K562 (cell line): ENCODE data around the gene TSC22D1. TPM values are rescaled to one million over a fixed set of nuclear protein-coding genes. Genes with fewer than 3 reads are reported as not detected.

Experiments used
- ATAC-seq: fragments of 200-7000 bp; cut with Tn5 transposase; 3 replicates; pipeline ENCODE4 v1.9.1; 2020; ENCODE audit warnings: moderate library complexity
- BruUV-seq: library from RNA; stranded (reverse); fragments of 400-500 nt; replicated peaks from 2 replicates; lab custom pipeline; 2021; lab: Mats Ljungman, UMichigan
- CTCF ChIA-PET: fragments of 300-600 bp; formaldehyde crosslinking; extraction: SDS; loops from one replicate; lab custom pipeline; 2021; ENCODE audit warnings: low intra/inter-chr PET ratio; lab: Yijun Ruan, JAX
- POLR2A ChIA-PET: fragments of 300-600, 350-650 bp; sonication (Branson Sonifier 250); formaldehyde crosslinking; extraction: SDS; loops from one replicate; lab custom pipeline; 2021; ENCODE audit warnings: antibody characterized with exemption, inconsistent platforms; lab: Yijun Ruan, JAX
- DNase-seq, 4 experiments: peaks; one replicate each; pipeline versions ENCODE4 v3.0.0 to v3.0.0-alpha.2; 2011 to 2018; ENCODE audit warnings: low spot score in 3 of 4, mixed read lengths in 3 of 4; ENCODE audit errors: extremely low read depth in 1 of 4
- FAIRE-seq: peaks from 2 replicates; lab custom pipeline; 2011; peaks lifted over from hg19 to GRCh38; lab: Jason Lieb, UNC
- H2AFZ ChIP-seq: 2 replicates; pipeline ENCODE4 v1.6.0; 2011; ENCODE audit warnings: low read depth, low read length, control low read depth, inconsistent platforms
- H3K27ac ChIP-seq: fragments of 200-600 bp; 3 replicates; pipeline ENCODE4 v1.8.0; 2011; ENCODE audit warnings: low read depth, mild to moderate bottlenecking, control low read depth, inconsistent platforms, low read length, moderate library complexity, mixed read lengths; ENCODE audit errors: extremely low read depth
- H3K27me3 ChIP-seq, 2 experiments: fragments of 300-600 bp in 1 of 2; 2 replicates in 1 of 2; 3 replicates in 1 of 2; pipeline versions ENCODE4 v1.6.0 to v1.8.0; 2011; ENCODE audit warnings: inconsistent platforms in 2 of 2, low read length in 2 of 2, mild to moderate bottlenecking in 1 of 2, mixed read lengths in 1 of 2, moderate library complexity in 1 of 2; ENCODE audit not compliant: control insufficient read depth in 2 of 2, insufficient read depth in 2 of 2
- H3K36me3 ChIP-seq: fragments of 300-600 bp; 3 replicates; pipeline ENCODE4 v1.8.0; 2011; ENCODE audit warnings: mild to moderate bottlenecking, low read length, inconsistent platforms; ENCODE audit not compliant: control insufficient read depth, insufficient read depth
- H3K4me1 ChIP-seq, 2 experiments: fragments of 200-600 bp in 1 of 2; replicated peaks in 1 of 2; 2 replicates in 1 of 2; 3 replicates in 1 of 2; pipeline versions ENCODE4 v1.5.1 to v1.8.0; 2011; ENCODE audit warnings: inconsistent platforms in 2 of 2, low read length in 2 of 2, mild to moderate bottlenecking in 1 of 2, mixed read lengths in 1 of 2, moderate library complexity in 1 of 2; ENCODE audit not compliant: control insufficient read depth in 2 of 2, insufficient read depth in 2 of 2
- H3K4me2 ChIP-seq: 2 replicates; pipeline ENCODE4 v1.6.1; 2011; ENCODE audit warnings: low read length, control low read depth, inconsistent platforms, mixed read lengths; ENCODE audit not compliant: insufficient read depth
- H3K4me3 ChIP-seq: fragments of 200-600 bp; sonication (generic), shearing (Covaris generic); 2 replicates; pipeline ENCODE4 v1.5.1; 2016; ENCODE audit warnings: control low read depth, inconsistent platforms
- H3K79me2 ChIP-seq: fragments of 200-600 bp; 3 replicates; pipeline ENCODE4 v1.8.0; 2011; ENCODE audit warnings: low read length, inconsistent platforms; ENCODE audit not compliant: control insufficient read depth, insufficient read depth
- H3K9ac ChIP-seq, 2 experiments: 2 replicates each; pipeline versions ENCODE4 v1.6.0 to v1.6.1; 2011; ENCODE audit warnings: low read depth in 2 of 2, low read length in 2 of 2, control low read depth in 1 of 2, inconsistent platforms in 1 of 2, mild to moderate bottlenecking in 1 of 2, mixed read lengths in 1 of 2; ENCODE audit not compliant: insufficient read depth in 1 of 2
- H3K9me1 ChIP-seq: one replicate; pipeline ENCODE4 v1.6.0; 2011; ENCODE audit warnings: inconsistent platforms, mild to moderate bottlenecking, low read length, moderate library complexity; ENCODE audit not compliant: control insufficient read depth, insufficient read depth
- H3K9me3 ChIP-seq: replicated peaks from 2 replicates; pipeline ENCODE4 v1.5.1; 2011; ENCODE audit warnings: low read depth, low read length, inconsistent platforms; ENCODE audit not compliant: control insufficient read depth, insufficient read depth
- H4K20me1 ChIP-seq: replicated peaks from 2 replicates; pipeline ENCODE4 v1.6.1; 2011; ENCODE audit warnings: low read length, inconsistent platforms, mixed read lengths; ENCODE audit not compliant: control insufficient read depth, insufficient read depth
- KAT7 ChIP-seq: sonication (generic); formaldehyde crosslinking; IDR thresholded peaks from 2 replicates; pipeline ENCODE4 v1.8.0; 2022; ENCODE audit warnings: missing genetic modification reagents, mild to moderate bottlenecking, borderline replicate concordance
- KLF1 ChIP-seq: fragments of 450-650 bp; IDR thresholded peaks from 2 replicates; pipeline ENCODE4 v1.6.1; 2016; ENCODE audit warnings: missing genetic modification characterization, missing compliant biosample characterization
- NFE2L1 ChIP-seq: fragments of 450-650 bp; IDR thresholded peaks from 2 replicates; pipeline ENCODE4 v1.6.1; 2016; ENCODE audit warnings: missing genetic modification characterization, low read depth, mild to moderate bottlenecking, missing compliant biosample characterization, moderate library complexity, borderline replicate concordance
- PCBP1 ChIP-seq: fragments of 200-400 bp; formaldehyde crosslinking; IDR thresholded peaks from 2 replicates; pipeline ENCODE4 v1.6.1; 2018; ENCODE audit warnings: mild to moderate bottlenecking, low read depth, low read length; ENCODE audit not compliant: poor library complexity, severe bottlenecking
- POLR2A ChIP-seq: fragments of 450-650 bp; conservative IDR thresholded peaks from 2 replicates; pipeline ENCODE4 v1.6.1; 2016
- PRMT5 ChIP-seq: sonication (generic); formaldehyde crosslinking; IDR thresholded peaks from 2 replicates; pipeline ENCODE4 v1.5.0; 2020; ENCODE audit warnings: missing genetic modification reagents
- RAD51 ChIP-seq: fragments of 450-650 bp; IDR thresholded peaks from 2 replicates; pipeline ENCODE4 v1.7.1; 2016; ENCODE audit warnings: low read depth, mild to moderate bottlenecking, borderline replicate concordance
- RBM14 ChIP-seq: fragments of 200-400 bp; formaldehyde crosslinking; IDR thresholded peaks from 2 replicates; pipeline ENCODE4 v1.6.1; 2018; ENCODE audit warnings: low read depth, mild to moderate bottlenecking, low read length, moderate library complexity, borderline replicate concordance; ENCODE audit not compliant: insufficient read depth
- ZNF717 ChIP-seq: fragments of 250-450 bp; sonication (Bioruptor Pico); IDR thresholded peaks from 2 replicates; pipeline ENCODE4 v1.5.0; 2021
- WGBS: fragments of 100-300 bp; shearing (Covaris generic); methylation state at CpG from one replicate; pipeline ENCODE4 v1.1.6; 2016; ENCODE audit warnings: low coverage, mixed read lengths; ENCODE audit not compliant: insufficient coverage; ENCODE audit errors: missing lambda C conversion rate; 5-methylcytosine and 5-hydroxymethylcytosine counted together
- in situ Hi-C: fragments of 300-500 bp; cut with MboI; formaldehyde crosslinking; loops from 4 replicates; pipeline ENCODE4 v1.15.0; 2018; ENCODE audit warnings: inconsistent platforms, mixed read lengths
- intact Hi-C: fragments of 100-400 bp; cut with micrococcal nuclease; formaldehyde crosslinking; loops from 2 replicates; pipeline ENCODE4 v1.14.2; 2022
- polyA plus RNA-seq, 8 experiments: library from polyadenylated mRNA; depleted of rRNA in 4 of 8; stranded (reverse) in 5 of 8; unstranded in 3 of 8; fragments of >200 nt; fragmentation: Nextera tagmentation in 2 of 8; fragmentation: Illumina TruSeq in 1 of 8; extraction: Ambion mirVana in 2 of 8; extraction: Trizol in 1 of 8; gene quantifications; 2 replicates each; pipeline versions ENCODE4 v1.2.1 to v1.2.3, GENCODE V29; 2011 to 2014; ENCODE audit warnings: inconsistent platforms in 1 of 8, missing spikeins in 1 of 8
- total RNA-seq, 7 experiments: library from RNA; depleted of rRNA in 6 of 7; stranded (reverse); fragments of >200 nt in 6 of 7; fragmentation: Illumina TruSeq in 2 of 7; extraction: Trizol in 2 of 7; gene quantifications; 2 replicates each; pipeline versions ENCODE4 v1.2.1 to v1.2.3, GENCODE V29; 2011 to 2021; ENCODE audit warnings: low replicate concordance in 1 of 7
- TF ChIP-seq, protein P1 (sequence below): fragments of 250-450 bp; sonication (Bioruptor Pico); IDR thresholded peaks from 2 replicates; pipeline ENCODE4 v1.8.0; 2021; ENCODE audit warnings: moderate library complexity, mild to moderate bottlenecking, inconsistent platforms
- TF ChIP-seq, protein P2 (sequence below): fragments of 250-450 bp; sonication (Bioruptor Pico); IDR thresholded peaks from 2 replicates; pipeline ENCODE4 v1.8.0; 2022; ENCODE audit warnings: inconsistent platforms
- TF ChIP-seq, protein P3 (sequence below): conservative IDR thresholded peaks from 2 replicates; pipeline ENCODE4 v1.6.1; 2011; ENCODE audit warnings: low read depth, mild to moderate bottlenecking, low read length; ENCODE audit not compliant: control insufficient read depth
- TF ChIP-seq, protein P4 (sequence below): sonication (generic); IDR thresholded peaks from 2 replicates; pipeline ENCODE4 v1.6.1; 2016
- TF ChIP-seq, protein P5 (sequence below): fragments of 150-350 bp; conservative IDR thresholded peaks from 2 replicates; pipeline ENCODE4 v1.6.1; 2014; ENCODE audit warnings: low read length

Gene TSC22D1
- total and polyA plus RNA-seq, 9 of the 15 experiments (the other 6 are each of a cell fraction or from before 2014, with no cell fraction given): 2.6 to 19.8 (median 8.4) TPM

DNA sequence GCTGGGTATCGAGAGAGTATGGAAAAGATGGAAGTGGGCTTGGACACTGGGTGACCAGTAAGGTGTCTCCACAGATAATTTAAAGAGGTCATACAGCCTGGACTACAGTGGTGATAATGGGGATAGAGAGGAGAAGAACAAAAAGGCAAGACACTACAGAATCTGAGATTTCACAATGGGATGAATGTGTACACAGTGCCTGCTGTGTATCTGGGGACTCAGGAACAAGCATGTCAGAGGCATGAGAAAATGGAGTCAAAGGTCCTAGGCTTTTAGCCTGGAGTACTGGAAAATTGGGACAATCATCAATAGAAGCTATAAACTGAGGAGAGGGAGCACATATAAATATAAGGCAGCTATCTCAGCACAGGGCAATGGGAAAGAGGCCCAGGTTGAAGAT is 69.4 kb downstream of the TSC22D1 start:
- Histone ChIP-seq H3K4me1 (no peaks in the 10 kb centered on the region), H3K9me3 (no peaks in the 10 kb centered on the region), H3K9me1 (no peaks in the 10 kb centered on the region), H3K27me3 (no peaks in the 10 kb centered on the region), H3K27ac (no peak overlapping the region), H4K20me1 (no peaks in the 10 kb centered on the region), H3K36me3 (no peaks in the 10 kb centered on the region), H3K4me2 (no peak overlapping the region), H2AFZ (no peak overlapping the region), H3K79me2 (no peaks in the 10 kb centered on the region), H3K9ac (no peak overlapping the region), H3K4me3 (no peak overlapping the region)
- intact Hi-C loops: no loop called here
- 11% methylated on average over 1 of the region's 1 CpG for WGBS
- no peak for ATAC-seq
- BruUV-seq: no TSS peak
- in situ Hi-C loops: no loop called here
- no peak for DNase-seq
- CTCF ChIA-PET: no interaction called here
- FAIRE-seq: no peak
- POLR2A ChIA-PET: interaction anchor here (0.6 to 0.7 kb wide), 2 partner anchors 403 to 415 kb away, joined by 3 read pairs; no protein-coding TSS in a partner anchor
- TF ChIP-seq, protein P1, sequence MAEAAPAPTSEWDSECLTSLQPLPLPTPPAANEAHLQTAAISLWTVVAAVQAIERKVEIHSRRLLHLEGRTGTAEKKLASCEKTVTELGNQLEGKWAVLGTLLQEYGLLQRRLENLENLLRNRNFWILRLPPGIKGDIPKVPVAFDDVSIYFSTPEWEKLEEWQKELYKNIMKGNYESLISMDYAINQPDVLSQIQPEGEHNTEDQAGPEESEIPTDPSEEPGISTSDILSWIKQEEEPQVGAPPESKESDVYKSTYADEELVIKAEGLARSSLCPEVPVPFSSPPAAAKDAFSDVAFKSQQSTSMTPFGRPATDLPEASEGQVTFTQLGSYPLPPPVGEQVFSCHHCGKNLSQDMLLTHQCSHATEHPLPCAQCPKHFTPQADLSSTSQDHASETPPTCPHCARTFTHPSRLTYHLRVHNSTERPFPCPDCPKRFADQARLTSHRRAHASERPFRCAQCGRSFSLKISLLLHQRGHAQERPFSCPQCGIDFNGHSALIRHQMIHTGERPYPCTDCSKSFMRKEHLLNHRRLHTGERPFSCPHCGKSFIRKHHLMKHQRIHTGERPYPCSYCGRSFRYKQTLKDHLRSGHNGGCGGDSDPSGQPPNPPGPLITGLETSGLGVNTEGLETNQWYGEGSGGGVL: no peak
- TF ChIP-seq, protein P2, sequence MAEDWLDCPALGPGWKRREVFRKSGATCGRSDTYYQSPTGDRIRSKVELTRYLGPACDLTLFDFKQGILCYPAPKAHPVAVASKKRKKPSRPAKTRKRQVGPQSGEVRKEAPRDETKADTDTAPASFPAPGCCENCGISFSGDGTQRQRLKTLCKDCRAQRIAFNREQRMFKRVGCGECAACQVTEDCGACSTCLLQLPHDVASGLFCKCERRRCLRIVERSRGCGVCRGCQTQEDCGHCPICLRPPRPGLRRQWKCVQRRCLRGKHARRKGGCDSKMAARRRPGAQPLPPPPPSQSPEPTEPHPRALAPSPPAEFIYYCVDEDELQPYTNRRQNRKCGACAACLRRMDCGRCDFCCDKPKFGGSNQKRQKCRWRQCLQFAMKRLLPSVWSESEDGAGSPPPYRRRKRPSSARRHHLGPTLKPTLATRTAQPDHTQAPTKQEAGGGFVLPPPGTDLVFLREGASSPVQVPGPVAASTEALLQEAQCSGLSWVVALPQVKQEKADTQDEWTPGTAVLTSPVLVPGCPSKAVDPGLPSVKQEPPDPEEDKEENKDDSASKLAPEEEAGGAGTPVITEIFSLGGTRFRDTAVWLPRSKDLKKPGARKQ (CRISPR knock-in tag): no peak
- TF ChIP-seq POLR2A (no peak), ZNF717 (no peak), KAT7 (CRISPR knock-in tag) (no peak), KLF1 (tag) (no peak), PCBP1 (no peak), PRMT5 (CRISPR knock-in tag) (no peak), NFE2L1 (no peak), RAD51 (no peak), RBM14 (no peak)
- TF ChIP-seq, protein P3, sequence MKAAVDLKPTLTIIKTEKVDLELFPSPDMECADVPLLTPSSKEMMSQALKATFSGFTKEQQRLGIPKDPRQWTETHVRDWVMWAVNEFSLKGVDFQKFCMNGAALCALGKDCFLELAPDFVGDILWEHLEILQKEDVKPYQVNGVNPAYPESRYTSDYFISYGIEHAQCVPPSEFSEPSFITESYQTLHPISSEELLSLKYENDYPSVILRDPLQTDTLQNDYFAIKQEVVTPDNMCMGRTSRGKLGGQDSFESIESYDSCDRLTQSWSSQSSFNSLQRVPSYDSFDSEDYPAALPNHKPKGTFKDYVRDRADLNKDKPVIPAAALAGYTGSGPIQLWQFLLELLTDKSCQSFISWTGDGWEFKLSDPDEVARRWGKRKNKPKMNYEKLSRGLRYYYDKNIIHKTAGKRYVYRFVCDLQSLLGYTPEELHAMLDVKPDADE: no peak
- TF ChIP-seq, protein P4, sequence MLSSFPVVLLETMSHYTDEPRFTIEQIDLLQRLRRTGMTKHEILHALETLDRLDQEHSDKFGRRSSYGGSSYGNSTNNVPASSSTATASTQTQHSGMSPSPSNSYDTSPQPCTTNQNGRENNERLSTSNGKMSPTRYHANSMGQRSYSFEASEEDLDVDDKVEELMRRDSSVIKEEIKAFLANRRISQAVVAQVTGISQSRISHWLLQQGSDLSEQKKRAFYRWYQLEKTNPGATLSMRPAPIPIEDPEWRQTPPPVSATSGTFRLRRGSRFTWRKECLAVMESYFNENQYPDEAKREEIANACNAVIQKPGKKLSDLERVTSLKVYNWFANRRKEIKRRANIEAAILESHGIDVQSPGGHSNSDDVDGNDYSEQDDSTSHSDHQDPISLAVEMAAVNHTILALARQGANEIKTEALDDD: no peak
- TF ChIP-seq, protein P5, sequence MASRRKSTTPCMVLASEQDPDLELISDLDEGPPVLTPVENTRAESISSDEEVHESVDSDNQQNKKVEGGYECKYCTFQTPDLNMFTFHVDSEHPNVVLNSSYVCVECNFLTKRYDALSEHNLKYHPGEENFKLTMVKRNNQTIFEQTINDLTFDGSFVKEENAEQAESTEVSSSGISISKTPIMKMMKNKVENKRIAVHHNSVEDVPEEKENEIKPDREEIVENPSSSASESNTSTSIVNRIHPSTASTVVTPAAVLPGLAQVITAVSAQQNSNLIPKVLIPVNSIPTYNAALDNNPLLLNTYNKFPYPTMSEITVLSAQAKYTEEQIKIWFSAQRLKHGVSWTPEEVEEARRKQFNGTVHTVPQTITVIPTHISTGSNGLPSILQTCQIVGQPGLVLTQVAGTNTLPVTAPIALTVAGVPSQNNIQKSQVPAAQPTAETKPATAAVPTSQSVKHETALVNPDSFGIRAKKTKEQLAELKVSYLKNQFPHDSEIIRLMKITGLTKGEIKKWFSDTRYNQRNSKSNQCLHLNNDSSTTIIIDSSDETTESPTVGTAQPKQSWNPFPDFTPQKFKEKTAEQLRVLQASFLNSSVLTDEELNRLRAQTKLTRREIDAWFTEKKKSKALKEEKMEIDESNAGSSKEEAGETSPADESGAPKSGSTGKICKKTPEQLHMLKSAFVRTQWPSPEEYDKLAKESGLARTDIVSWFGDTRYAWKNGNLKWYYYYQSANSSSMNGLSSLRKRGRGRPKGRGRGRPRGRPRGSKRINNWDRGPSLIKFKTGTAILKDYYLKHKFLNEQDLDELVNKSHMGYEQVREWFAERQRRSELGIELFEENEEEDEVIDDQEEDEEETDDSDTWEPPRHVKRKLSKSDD: no peak
